ENCODE results near the gene ADAMTS17. TPM values are rescaled to one million over a fixed set of nuclear protein-coding genes. Genes with fewer than 3 reads are reported as not detected.

The ADAMTS17 gene
- total and polyA plus RNA-seq, 3 donors from 2014 or later: 6.8 to 17.8 (median 12.4) TPM

DNA sequence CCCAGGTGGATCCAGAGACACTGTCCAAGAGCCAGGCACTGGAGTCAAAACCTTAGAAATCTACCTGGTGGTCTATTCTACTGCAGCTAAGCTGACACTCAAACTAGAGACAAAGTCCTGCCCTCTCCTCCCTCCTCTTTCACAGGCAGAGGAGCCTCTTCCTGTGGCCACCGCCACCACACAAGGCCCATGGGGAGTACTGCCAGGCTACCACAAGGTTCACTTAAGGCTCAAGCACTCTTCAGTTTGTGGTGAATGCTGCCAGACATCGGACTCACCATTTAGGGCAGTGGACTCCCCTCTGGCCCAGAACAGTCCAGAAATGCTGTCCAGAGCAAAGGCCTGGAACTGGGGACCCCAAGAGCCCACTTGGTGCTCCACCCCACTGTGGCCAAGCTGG is 160.9 kb downstream of the ADAMTS17 start:
- intact Hi-C loops (cut with DNase I; ENCODE audit: low total_unique reads): no loop called here
- H3K4me1 ChIP-seq: no peaks in the 10 kb centered on the region
- 96 to 100% methylated on average over 2 of the region's 2 CpGs for WGBS, 2 donors
- H3K27me3 ChIP-seq: no peaks in the 10 kb centered on the region
- no peak for DNase-seq
- H3K9me3 ChIP-seq: no peaks in the 10 kb centered on the region
- H3K36me3 ChIP-seq (ENCODE audit: low read depth, missing control alignments): no peaks in the 10 kb centered on the region
- no peak overlapping the region for H3K4me3 ChIP-seq
- no peak for TF ChIP-seq CTCF (IDR thresholded peaks at IDR 0.05)
- TF ChIP-seq POLR2A (IDR thresholded peaks at IDR 0.05): no peak
- H3K27ac ChIP-seq: no peak overlapping the region

DNA sequence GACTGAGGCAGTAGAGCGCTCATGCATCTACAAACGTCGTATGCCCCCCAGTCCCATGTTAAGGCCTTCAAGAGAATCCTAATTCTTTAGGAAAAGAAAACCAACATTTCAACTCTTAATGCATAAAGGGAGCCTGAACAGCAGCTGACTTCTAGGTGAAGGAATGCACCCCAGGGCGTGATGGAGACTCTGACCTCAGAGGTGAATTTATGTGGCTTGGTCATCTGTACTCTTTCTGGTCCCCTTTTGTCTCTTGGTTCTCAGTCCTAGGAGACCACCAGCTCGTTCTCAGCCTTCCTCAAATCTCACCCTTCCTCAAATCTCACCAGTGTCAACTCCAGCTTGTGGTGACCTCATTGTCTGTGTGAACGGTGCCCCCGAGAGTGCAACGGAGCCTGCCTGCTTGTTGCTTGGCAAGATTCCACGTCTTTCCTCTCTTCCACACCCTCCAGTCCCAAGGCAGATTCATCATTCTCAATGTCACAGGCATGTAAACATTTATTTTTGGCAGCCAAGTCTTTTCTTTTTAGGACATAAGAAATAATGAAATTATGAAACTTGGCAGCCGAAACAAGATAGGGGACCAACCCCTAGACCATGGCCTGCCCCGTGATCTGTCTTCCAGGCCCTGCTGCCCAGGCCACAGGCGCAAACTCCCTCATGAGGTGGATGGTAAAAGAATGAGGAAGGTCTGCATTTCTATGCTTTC is 166.2 kb downstream of the ADAMTS17 start:
- H3K27me3 ChIP-seq: no peaks in the 10 kb centered on the region
- WGBS, 2 donors: 87 to 90% methylated on average over 12 of the region's 12 CpGs
- no peak overlapping the region for H3K4me3 ChIP-seq
- H3K27ac ChIP-seq: no peak overlapping the region
- intact Hi-C loops (cut with DNase I; ENCODE audit: low total_unique reads): no loop called here
- no peak for DNase-seq
- no peaks in the 10 kb centered on the region for H3K9me3 ChIP-seq
- no peak for TF ChIP-seq POLR2A (IDR thresholded peaks at IDR 0.05)
- TF ChIP-seq CTCF (IDR thresholded peaks at IDR 0.05): no peak
- H3K4me1 ChIP-seq: no peaks in the 10 kb centered on the region
- H3K36me3 ChIP-seq (ENCODE audit: low read depth, missing control alignments): no peaks in the 10 kb centered on the region

GRCh38 chr15:100174904-100175275 is 166.9 kb downstream of the ADAMTS17 start:
- DNase-seq: no peak
- TF ChIP-seq POLR2A (IDR thresholded peaks at IDR 0.05): no peak
- no peaks in the 10 kb centered on the region for H3K36me3 ChIP-seq (ENCODE audit: low read depth, missing control alignments)
- 80 to 89% methylated on average over 3 of the region's 3 CpGs for WGBS, 2 donors
- H3K27ac ChIP-seq: no peak overlapping the region
- no peaks in the 10 kb centered on the region for H3K9me3 ChIP-seq
- H3K4me1 ChIP-seq: no peaks in the 10 kb centered on the region
- intact Hi-C loops (cut with DNase I; ENCODE audit: low total_unique reads): no loop called here
- no peak overlapping the region for H3K4me3 ChIP-seq
- H3K27me3 ChIP-seq: no peaks in the 10 kb centered on the region

DNA sequence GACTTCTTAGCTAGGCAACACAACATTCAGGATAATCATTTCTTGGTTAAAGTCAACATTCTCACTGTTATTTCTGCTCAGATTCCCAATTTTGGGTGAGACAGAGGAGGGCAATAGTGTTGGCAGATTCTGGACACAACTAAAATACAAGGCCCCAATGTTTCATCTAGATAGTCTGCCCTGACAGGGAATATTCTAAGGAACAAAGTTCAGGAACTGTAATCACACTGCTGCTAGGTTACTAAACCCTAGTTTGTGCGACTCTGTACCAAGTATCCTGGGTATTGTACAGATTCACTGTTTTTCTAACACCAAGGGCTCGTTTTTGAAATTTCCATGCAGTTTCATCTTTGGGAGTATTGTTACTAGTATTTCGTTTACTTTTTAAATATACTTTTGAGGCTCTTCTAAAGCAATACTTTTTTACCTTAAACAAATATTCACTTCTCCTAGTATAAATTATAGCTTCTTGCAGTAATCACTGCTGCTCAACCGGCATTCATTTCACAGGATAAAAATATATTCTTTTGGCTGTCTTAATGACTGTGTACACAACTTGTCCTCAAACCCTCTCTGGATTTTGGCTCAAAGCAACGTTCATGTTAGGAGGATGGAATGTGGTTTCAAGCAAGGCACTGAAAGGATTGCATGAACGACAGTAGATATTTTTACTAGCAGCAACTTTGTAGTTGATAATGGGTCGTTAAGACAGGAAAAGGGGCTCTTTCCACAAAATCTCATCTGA is 167.4 kb downstream of the ADAMTS17 start:
- TF ChIP-seq POLR2A (IDR thresholded peaks at IDR 0.05): no peak
- no peak for TF ChIP-seq CTCF (IDR thresholded peaks at IDR 0.05)
- intact Hi-C loops (cut with DNase I; ENCODE audit: low total_unique reads): no loop called here
- no peak overlapping the region for H3K4me3 ChIP-seq
- no peaks in the 10 kb centered on the region for H3K36me3 ChIP-seq (ENCODE audit: low read depth, missing control alignments)
- 66 to 68% methylated on average over 7 of the region's 7 CpGs for WGBS, 2 donors
- no peaks in the 10 kb centered on the region for H3K9me3 ChIP-seq
- no peaks in the 10 kb centered on the region for H3K27me3 ChIP-seq
- no peaks in the 10 kb centered on the region for H3K4me1 ChIP-seq
- H3K27ac ChIP-seq: no peak overlapping the region
- no peak for DNase-seq

- no peak for TF ChIP-seq CTCF (IDR thresholded peaks at IDR 0.05)
- no peak for TF ChIP-seq POLR2A (IDR thresholded peaks at IDR 0.05)
- Histone ChIP-seq H3K4me1 (no peaks in the 10 kb centered on the region), H3K27me3 (no peaks in the 10 kb centered on the region), H3K4me3 (no peak overlapping the region), H3K27ac (no peak overlapping the region), H3K36me3 (ENCODE audit: low read depth, missing control alignments) (no peaks in the 10 kb centered on the region), H3K9me3 (no peaks in the 10 kb centered on the region)
- intact Hi-C loops (cut with DNase I; ENCODE audit: low total_unique reads): no loop called here
- no peak for DNase-seq
- 93 to 94% methylated on average over 7 of the region's 7 CpGs for WGBS, 2 donors
These were observed 169.3 kb downstream of the ADAMTS17 start for GRCh38 chr15:100172356-100173024.

Data from testis (tissue), 3 donors.